Measurements from ENCODE around the gene GNPTAB. TPM values are rescaled to one million over a fixed set of nuclear protein-coding genes. Genes with fewer than 3 reads are reported as not detected.

Gene GNPTAB
- total and polyA plus RNA-seq, 2 of the 13 experiments (the other 11 are each of a cell fraction or from before 2014, with no cell fraction given), result 13.6 to 19.4 TPM

GRCh38 chr12:101696251-101697196 lies 134.2 kb downstream of the GNPTAB start (continued):
- peak; percentile 85 for TF ChIP-seq ARID4A (CRISPR knock-in tag; IDR thresholded peaks at IDR 0.05; ENCODE audit: borderline replicate concordance)
- TF ChIP-seq ZFX (CRISPR knock-in tag; IDR thresholded peaks at IDR 0.05; ENCODE audit: low read depth), result peak; percentile 85
- no peak for TF ChIP-seq ATAD3A (CRISPR knock-in tag; IDR thresholded peaks at IDR 0.05)
- TF ChIP-seq HNRNPLL (IDR thresholded peaks at IDR 0.05; ENCODE audit: low read depth, low read length, poor library complexity, severe bottlenecking), result no peak
- TF ChIP-seq THAP7 (CRISPR knock-in tag; IDR thresholded peaks at IDR 0.05), result no peak; the same call in 1 of the 2 replicates
- TF ChIP-seq MEF2D (CRISPR knock-in tag; IDR thresholded peaks at IDR 0.05), result no peak
- no peak for TF ChIP-seq RAD51 (IDR thresholded peaks at IDR 0.05; ENCODE audit: borderline replicate concordance)
- no peak for TF ChIP-seq ZHX1 (CRISPR knock-in tag; IDR thresholded peaks at IDR 0.05; ENCODE audit: low read depth)
- TF ChIP-seq MTF2 (CRISPR knock-in tag; IDR thresholded peaks at IDR 0.05; ENCODE audit: borderline replicate concordance), result no peak
- TF ChIP-seq MBD4 (IDR thresholded peaks at IDR 0.05; ENCODE audit: borderline replicate concordance, low read length), result no peak
- TF ChIP-seq ZNF614 (CRISPR knock-in tag; IDR thresholded peaks at IDR 0.05; ENCODE audit: borderline replicate concordance), result no peak
- peak; percentile 64; the same call in 1 of the 2 replicates for TF ChIP-seq ZBTB34 (CRISPR knock-in tag; IDR thresholded peaks at IDR 0.05)
- no peak for TF ChIP-seq MAZ (IDR thresholded peaks at IDR 0.05; ENCODE audit: borderline replicate concordance, low read depth, low read length)
- peak; percentile 39; the same call in 1 of the 2 replicates for TF ChIP-seq MAZ (CRISPR knock-in tag; IDR thresholded peaks at IDR 0.05; ENCODE audit: low read depth)
- TF ChIP-seq ISL2 (CRISPR knock-in tag; IDR thresholded peaks at IDR 0.05), result no peak
- no peak for TF ChIP-seq CREBL2 (CRISPR knock-in tag; IDR thresholded peaks at IDR 0.05; ENCODE audit: borderline replicate concordance)
- TF ChIP-seq SNAPC2 (CRISPR knock-in tag; IDR thresholded peaks at IDR 0.05), result peak; percentile 19; the same call in 1 of the 2 replicates
- TF ChIP-seq MXI1 (IDR thresholded peaks at IDR 0.05; ENCODE audit: borderline replicate concordance, low read depth, low read length), result peak; percentile 85; the same call in 2 of the 3 replicates
- 0 out of 2 replicates have a peak, but pooled peaks have one; percentile 7 for TF ChIP-seq PPARG (CRISPR knock-in tag; conservative IDR thresholded peaks at IDR 0.05)
